ENCODE measurements around the gene WDR35. TPM values are rescaled to one million over a fixed set of nuclear protein-coding genes. Genes with fewer than 3 reads are reported as not detected.
A peak's percentile ranks its signal among the peaks of the same experiment; 100 is the strongest.

WDR35 gene
- total RNA-seq, 1 experiment from 2014 or later: 6.6 TPM

- intact Hi-C loops (cut with micrococcal nuclease): loop anchor here (1.0 to 2.0 kb wide), 2 partner anchors 15 to 36 kb away; no protein-coding TSS in a partner anchor
These were observed 42.5 kb downstream of the WDR35 start for GRCh38 chr2:19947184-19947940.

GRCh38 chr2:19944205-19944845, 45.6 kb downstream of the WDR35 start:
- no TSS peak for BruUV-seq (replicated peaks)
- Histone ChIP-seq H3K27me3 (ENCODE audit: low read length) (no peaks in the 10 kb centered on the region), H3K79me2 (ENCODE audit: low read length) (no peaks in the 10 kb centered on the region), H3K4me1 (ENCODE audit: insufficient read depth, low read length) (peaks cover 21% of the 10 kb centered on the region), H3K9me3 (ENCODE audit: low read length) (no peaks in the 10 kb centered on the region), H4K20me1 (ENCODE audit: low read length) (no peaks in the 10 kb centered on the region), H3K36me3 (ENCODE audit: low read depth, low read length) (no peaks in the 10 kb centered on the region), H3K4me3 (ENCODE audit: low read length) (no peak overlapping the region), H3K4me2 (ENCODE audit: low read length) (no peak overlapping the region), H3F3A (ENCODE audit: low read length, unreplicated experiment) (no peaks in the 10 kb centered on the region), H3K9ac (ENCODE audit: low read length) (no peak overlapping the region), H3K27ac (ENCODE audit: low read length) (no peak overlapping the region), H3K9me2 (replicated peaks; ENCODE audit: low read length) (no peaks in the 10 kb centered on the region), H2AFZ (ENCODE audit: low read length) (no peak overlapping the region)
- no peak for DNase-seq
- POLR2A ChIA-PET (ENCODE audit: unreplicated experiment): no interaction called here
- TF ChIP-seq EZH2 (IDR thresholded peaks at IDR 0.05; ENCODE audit: low read length, unreplicated experiment): no peak
- no peak for TF ChIP-seq EZH2phosphoT487 (IDR thresholded peaks at IDR 0.05; ENCODE audit: borderline replicate concordance, low read length)
- no peak for TF ChIP-seq CTCF (conservative IDR thresholded peaks at IDR 0.05; ENCODE audit: low read depth, low read length)
- no peak for ATAC-seq
- CTCF ChIA-PET: no interaction called here
- intact Hi-C loops (cut with micrococcal nuclease): no loop called here

More at GRCh38 chr2:19947184-19947940, 42.5 kb downstream of the WDR35 start:
- TF ChIP-seq EZH2 (IDR thresholded peaks at IDR 0.05; ENCODE audit: low read length, unreplicated experiment) (no peak), EZH2phosphoT487 (IDR thresholded peaks at IDR 0.05; ENCODE audit: borderline replicate concordance, low read length) (no peak), CTCF (conservative IDR thresholded peaks at IDR 0.05; ENCODE audit: low read depth, low read length) (no peak)
- H4K20me1 ChIP-seq (ENCODE audit: low read length): no peaks in the 10 kb centered on the region
- POLR2A ChIA-PET (ENCODE audit: unreplicated experiment): interaction anchor here (0.6 to 0.7 kb wide), 3 partner anchors 10 to 46 kb away, joined by 4 to 5 read pairs (median 4); partner anchors contain the start of gene TTC32
- peak overlapping the region; percentile 14; the same call in 1 of the 2 replicates for H3K4me3 ChIP-seq (ENCODE audit: low read length)
- peak; percentile 70 for DNase-seq
- no peak overlapping the region for H3K9ac ChIP-seq (ENCODE audit: low read length)
- ATAC-seq: peak; percentile 88
- no TSS peak for BruUV-seq (replicated peaks)
- H3K9me3 ChIP-seq (ENCODE audit: low read length): no peaks in the 10 kb centered on the region
- H3K4me2 ChIP-seq (ENCODE audit: low read length): peak overlapping the region; percentile 65
- no peaks in the 10 kb centered on the region for H3K36me3 ChIP-seq (ENCODE audit: low read depth, low read length)
- H3K79me2 ChIP-seq (ENCODE audit: low read length): no peaks in the 10 kb centered on the region
- no peaks in the 10 kb centered on the region for H3K9me2 ChIP-seq (replicated peaks; ENCODE audit: low read length)
- no peaks in the 10 kb centered on the region for H3K27me3 ChIP-seq (ENCODE audit: low read length)
- CTCF ChIA-PET: interaction anchor here (0.6 to 0.9 kb wide), 2 partner anchors 8 to 64 kb away, joined by 3 to 4 read pairs; no protein-coding TSS in a partner anchor
- peak overlapping the region; percentile 36 for H3K27ac ChIP-seq (ENCODE audit: low read length)
- peaks cover 21% of the 10 kb centered on the region for H3K4me1 ChIP-seq (ENCODE audit: insufficient read depth, low read length)
- no peaks in the 10 kb centered on the region for H3F3A ChIP-seq (ENCODE audit: low read length, unreplicated experiment)
- H2AFZ ChIP-seq (ENCODE audit: low read length): no peak overlapping the region
